Ectodermal cell (in vitro differentiated cells): ENCODE data around the gene AFAP1L2.

Experiments
- H3K27ac ChIP-seq: 2 replicates; pipeline ENCODE4 v1.7.0; 2013; ENCODE audit warnings: mild to moderate bottlenecking, low read depth, low read length; ENCODE audit not compliant: insufficient read depth, poor library complexity, severe bottlenecking
- H3K27me3 ChIP-seq: 2 replicates; pipeline ENCODE4 v1.7.0; 2013; ENCODE audit warnings: mild to moderate bottlenecking, low read length; ENCODE audit not compliant: insufficient read depth, control insufficient read depth, poor library complexity, severe bottlenecking
- H3K36me3 ChIP-seq: one replicate; pipeline ENCODE4 v1.7.0; 2013; ENCODE audit warnings: low read length; ENCODE audit not compliant: control insufficient read depth, insufficient read depth
- H3K4me1 ChIP-seq: one replicate; pipeline ENCODE4 v1.7.0; 2013; ENCODE audit warnings: low read length; ENCODE audit not compliant: control insufficient read depth, insufficient read depth
- H3K4me3 ChIP-seq: 2 replicates; pipeline ENCODE4 v1.7.0; 2013; ENCODE audit warnings: low read depth, low read length, control low read depth; ENCODE audit not compliant: insufficient read depth
- H3K9me3 ChIP-seq: 2 replicates; pipeline ENCODE4 v1.7.0; 2013; ENCODE audit warnings: mild to moderate bottlenecking, low read length, moderate library complexity; ENCODE audit not compliant: control insufficient read depth
- WGBS, 2 experiments: methylation state at CpG; one replicate each; pipeline ENCODE4 v1.1.7; 2013; ENCODE audit warnings: missing lambda C conversion rate in 2 of 2; 5-methylcytosine and 5-hydroxymethylcytosine counted together

Gene AFAP1L2

GRCh38 chr10:114258274-114258840 lies 145.9 kb downstream of the AFAP1L2 start:
- 84 to 91% methylated on average over 5 of the region's 5 CpGs for WGBS, 2 experiments
- H3K27me3 ChIP-seq = no peaks in the 10 kb centered on the region
- H3K4me1 ChIP-seq = no peaks in the 10 kb centered on the region
- H3K4me3 ChIP-seq = no peak overlapping the region
- no peaks in the 10 kb centered on the region for H3K9me3 ChIP-seq
- H3K36me3 ChIP-seq = no peaks in the 10 kb centered on the region
- no peak overlapping the region for H3K27ac ChIP-seq

DNA sequence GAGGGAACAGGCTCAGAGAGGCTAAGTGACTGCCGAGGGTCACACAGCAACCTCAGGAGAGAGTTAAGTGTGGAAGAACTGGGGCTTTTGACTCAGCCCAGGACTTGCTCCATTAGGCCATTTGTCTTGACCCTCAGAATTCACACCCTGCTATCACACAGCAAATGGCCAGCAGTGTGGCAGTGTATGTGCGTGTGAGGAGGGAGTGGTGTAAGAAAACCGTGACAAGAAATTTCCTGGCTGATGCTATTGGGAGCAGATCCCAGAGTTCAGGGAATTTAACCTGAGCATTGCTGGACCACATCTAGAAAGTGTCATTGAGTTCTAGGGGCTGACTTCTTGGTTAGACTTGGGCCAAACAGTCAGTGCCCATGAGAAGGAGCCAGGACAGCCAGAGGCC lies 146.8 kb downstream of the AFAP1L2 start:
- Histone ChIP-seq H3K4me3 (no peak overlapping the region), H3K4me1 (no peaks in the 10 kb centered on the region), H3K27ac (no peak overlapping the region), H3K36me3 (no peaks in the 10 kb centered on the region), H3K9me3 (no peaks in the 10 kb centered on the region), H3K27me3 (no peaks in the 10 kb centered on the region)
- 88 to 90% methylated on average over 3 of the region's 3 CpGs for WGBS, 2 experiments

DNA sequence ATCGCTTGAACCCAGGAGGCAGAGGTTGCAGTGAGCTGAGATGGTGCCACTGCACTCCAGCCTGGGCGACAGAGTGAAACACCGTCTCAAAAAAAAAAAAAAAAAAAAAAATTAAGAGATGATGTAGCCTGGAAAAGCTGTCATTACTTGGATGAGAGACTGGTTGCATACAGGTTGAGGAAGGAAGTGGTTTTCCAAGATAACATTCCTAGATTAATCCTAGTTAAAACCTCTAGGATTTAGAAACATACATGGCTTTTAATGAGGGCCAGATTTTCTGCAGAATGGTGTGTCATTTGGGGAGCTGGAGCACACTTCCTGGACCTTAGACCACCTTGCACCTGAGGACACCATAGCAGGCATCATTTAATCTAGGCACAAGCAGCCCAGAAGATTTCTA lies 147.5 kb downstream of the AFAP1L2 start:
- WGBS, 2 experiments = 91 to 93% methylated on average over 3 of the region's 3 CpGs
- Histone ChIP-seq H3K9me3 (no peaks in the 10 kb centered on the region), H3K27me3 (no peaks in the 10 kb centered on the region), H3K27ac (no peak overlapping the region), H3K4me3 (no peak overlapping the region), H3K4me1 (no peaks in the 10 kb centered on the region), H3K36me3 (no peaks in the 10 kb centered on the region)

- WGBS, 2 experiments = 90 to 93% methylated on average over 12 of the region's 12 CpGs
- Histone ChIP-seq H3K27me3 (no peaks in the 10 kb centered on the region), H3K4me1 (no peaks in the 10 kb centered on the region), H3K27ac (no peak overlapping the region), H3K36me3 (no peaks in the 10 kb centered on the region), H3K4me3 (no peak overlapping the region), H3K9me3 (no peaks in the 10 kb centered on the region)
Measured at GRCh38 chr10:114256008-114256765, 148.1 kb downstream of the AFAP1L2 start.

GRCh38 chr10:114255227-114255626 lies 149.1 kb downstream of the AFAP1L2 start:
- Histone ChIP-seq H3K36me3 (no peaks in the 10 kb centered on the region), H3K9me3 (no peaks in the 10 kb centered on the region), H3K4me1 (no peaks in the 10 kb centered on the region), H3K27me3 (no peaks in the 10 kb centered on the region), H3K4me3 (no peak overlapping the region), H3K27ac (no peak overlapping the region)
- WGBS, 2 experiments = 88 to 100% methylated on average over 1 of the region's 1 CpG

- no peak overlapping the region for H3K4me3 ChIP-seq
- 91 to 94% methylated on average over 3 of the region's 7 CpGs for WGBS, 2 experiments
- no peaks in the 10 kb centered on the region for H3K36me3 ChIP-seq
- H3K9me3 ChIP-seq = no peaks in the 10 kb centered on the region
- H3K27me3 ChIP-seq = no peaks in the 10 kb centered on the region
- no peaks in the 10 kb centered on the region for H3K4me1 ChIP-seq
- H3K27ac ChIP-seq = no peak overlapping the region
Measured at GRCh38 chr10:114252883-114253282, 151.4 kb downstream of the AFAP1L2 start.

GRCh38 chr10:114252092-114252491 lies 152.2 kb downstream of the AFAP1L2 start:
- Histone ChIP-seq H3K27me3 (no peaks in the 10 kb centered on the region), H3K27ac (no peak overlapping the region), H3K4me3 (no peak overlapping the region), H3K36me3 (no peaks in the 10 kb centered on the region), H3K9me3 (no peaks in the 10 kb centered on the region), H3K4me1 (no peaks in the 10 kb centered on the region)
- 92 to 95% methylated on average over 5 of the region's 5 CpGs for WGBS, 2 experiments

DNA sequence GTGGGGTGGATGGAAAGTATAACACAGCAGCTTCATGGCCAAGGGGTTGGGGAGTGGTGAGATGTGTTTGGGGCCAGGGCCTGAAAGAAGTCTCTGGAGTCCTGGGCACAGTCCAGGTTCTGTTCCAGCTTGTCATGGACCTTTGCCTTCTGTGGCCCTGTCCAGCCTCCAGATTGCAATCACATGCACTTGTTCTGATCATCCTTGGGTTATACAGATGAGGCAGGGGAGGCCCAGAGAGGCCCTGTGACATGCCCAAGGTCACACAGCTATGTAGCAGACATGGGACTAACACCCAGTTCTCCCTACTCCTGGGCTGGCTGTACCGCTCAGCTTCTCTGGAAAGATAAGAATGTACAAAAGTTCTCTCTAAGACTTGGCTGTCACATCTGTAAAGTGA lies 153.6 kb downstream of the AFAP1L2 start:
- Histone ChIP-seq H3K4me1 (no peaks in the 10 kb centered on the region), H3K36me3 (no peaks in the 10 kb centered on the region), H3K27me3 (no peaks in the 10 kb centered on the region), H3K4me3 (no peak overlapping the region), H3K9me3 (no peaks in the 10 kb centered on the region), H3K27ac (no peak overlapping the region)
- WGBS, 2 experiments = 81 to 89% methylated on average over 1 of the region's 1 CpG

- 97 to 98% methylated on average over 4 to 6 of the region's 6 CpGs for WGBS, 2 experiments
- H3K9me3 ChIP-seq = no peaks in the 10 kb centered on the region
- H3K36me3 ChIP-seq = no peaks in the 10 kb centered on the region
- H3K4me3 ChIP-seq = no peak overlapping the region
- H3K4me1 ChIP-seq = peaks cover 5% of the 10 kb centered on the region
- H3K27me3 ChIP-seq = no peaks in the 10 kb centered on the region
- no peak overlapping the region for H3K27ac ChIP-seq
Measured at GRCh38 chr10:114250236-114250635, 154.1 kb downstream of the AFAP1L2 start.

DNA sequence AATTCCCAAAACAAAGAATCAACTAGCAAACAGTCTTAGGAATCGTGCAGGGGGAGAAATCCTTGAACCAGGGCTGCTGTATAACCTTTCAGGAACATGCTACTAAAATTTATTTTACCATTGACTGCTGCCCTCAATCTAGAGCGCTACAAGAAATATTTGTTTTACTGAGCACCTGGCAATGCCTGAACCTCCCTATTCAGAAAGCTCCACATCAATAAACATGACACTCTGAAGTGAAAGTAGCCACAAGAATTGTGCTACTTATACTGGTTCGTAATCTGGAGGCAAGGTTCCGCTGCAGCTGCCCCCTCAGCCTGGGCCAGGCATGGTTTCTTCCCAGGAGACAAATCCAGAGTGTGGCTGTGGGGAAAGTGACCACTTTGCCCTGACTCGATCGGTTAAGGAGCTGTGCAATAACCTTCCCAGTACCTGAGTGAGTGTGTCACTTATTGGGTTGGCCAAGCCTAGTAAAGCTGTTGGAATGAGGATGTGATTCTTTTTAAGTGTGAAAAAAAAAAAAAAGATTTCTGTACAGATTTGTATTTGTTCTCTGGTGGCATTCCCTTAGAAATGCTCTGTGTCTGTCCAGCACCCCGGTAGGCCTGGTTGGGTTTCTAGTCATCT lies 157.5 kb downstream of the AFAP1L2 start:
- H3K27me3 ChIP-seq = peaks cover 16% of the 10 kb centered on the region
- H3K4me3 ChIP-seq = no peak overlapping the region
- no peaks in the 10 kb centered on the region for H3K36me3 ChIP-seq
- no peak overlapping the region for H3K27ac ChIP-seq
- no peaks in the 10 kb centered on the region for H3K9me3 ChIP-seq
- 94 to 95% methylated on average over 7 of the region's 7 CpGs for WGBS, 2 experiments
- peaks cover 9% of the 10 kb centered on the region for H3K4me1 ChIP-seq
